NOMO-1 treated with dmso at 0.1 percent for 144 hours (cell line): ENCODE measurements around the gene SMTN.
"Not testable (repeated sequence)": the region's sequence is repeated elsewhere in the genome, so short reads cannot be mapped to it uniquely, and the experiment has no call there.

Source experiments
- DNase-seq: peaks from one replicate; lab custom pipeline; 2025; ENCODE audit not compliant: unreplicated experiment; lab: John Stamatoyannopoulos, UW

The SMTN gene

GRCh38 chr22:31089160-31090100 is 8.3 kb downstream of the SMTN start:
- peak; percentile 19 for DNase-seq

GRCh38 chr22:31090217-31091085 is 9.3 kb downstream of the SMTN start:
- DNase-seq, result no peak

GRCh38 chr22:31091106-31091975 is 10.2 kb downstream of the SMTN start:
- no peak for DNase-seq

DNA sequence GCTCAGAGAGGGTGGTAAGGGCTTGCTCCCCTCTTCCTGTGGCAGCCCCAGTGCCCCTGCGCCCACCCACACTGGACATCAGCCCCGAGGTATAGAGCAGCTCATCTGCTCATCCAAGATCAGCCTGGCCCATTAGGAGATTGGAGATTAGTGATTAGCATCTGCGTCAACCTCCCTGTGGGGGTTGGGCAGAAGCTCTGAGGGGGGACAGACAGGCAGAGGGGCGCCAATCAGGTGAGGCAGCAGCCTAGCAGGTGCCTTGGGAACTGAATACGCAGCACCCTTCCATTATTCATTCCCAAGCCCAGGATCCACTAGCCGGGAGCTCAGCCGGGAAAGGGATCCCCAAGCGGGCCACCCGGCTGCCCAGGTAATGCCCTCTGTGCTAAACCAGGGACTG is 11.0 kb downstream of the SMTN start:
- DNase-seq, result no peak

- no peak for DNase-seq
Measured at GRCh38 chr22:31093086-31093850, 12.2 kb downstream of the SMTN start.

DNA sequence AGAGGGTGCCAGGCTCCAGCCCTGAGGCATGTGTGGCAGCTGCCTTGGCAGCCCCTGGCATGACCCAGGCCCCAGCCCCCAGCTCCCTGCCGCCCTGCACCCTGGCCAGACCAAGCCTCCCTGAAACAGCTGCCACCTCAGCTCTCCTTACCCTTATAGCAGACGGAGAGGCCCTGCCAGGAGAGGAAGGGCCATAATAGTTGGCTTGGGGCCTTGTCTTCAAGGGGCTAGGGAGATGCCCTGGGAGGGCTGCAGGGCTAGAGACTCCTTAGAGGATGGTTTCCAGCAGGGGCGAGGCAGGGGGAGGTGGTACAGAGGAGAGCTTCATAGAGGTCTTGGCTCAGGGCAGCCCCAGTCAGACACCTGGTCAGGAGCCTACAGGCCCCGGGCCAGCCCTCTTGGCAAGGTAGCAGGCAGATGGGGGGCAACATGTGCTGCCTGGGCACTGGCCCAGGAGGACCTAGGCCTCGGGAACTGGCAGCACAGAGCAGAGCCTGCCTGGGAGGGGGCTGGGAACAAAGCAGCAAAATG is 13.0 kb downstream of the SMTN start:
- DNase-seq, result no peak

DNA sequence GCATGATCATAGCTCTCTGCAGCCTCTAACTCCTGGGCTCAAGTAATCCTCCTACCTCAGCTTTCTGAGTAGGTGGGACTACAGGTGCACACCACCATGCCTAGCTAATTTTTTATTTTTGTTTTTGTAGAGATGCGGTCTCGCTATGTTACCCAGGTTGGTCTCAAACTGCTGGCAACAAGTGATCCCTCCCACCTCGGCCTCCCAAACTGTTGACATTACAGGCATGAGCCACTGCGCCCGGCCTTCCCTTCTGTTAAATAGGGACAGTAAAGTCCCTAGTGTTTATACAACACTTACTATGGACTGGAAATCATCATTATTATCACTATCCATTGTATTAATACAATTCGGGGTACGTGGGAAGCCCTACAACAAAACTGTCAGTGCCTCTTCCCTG is 13.6 kb downstream of the SMTN start:
- DNase-seq, result no peak

GRCh38 chr22:31095637-31096249 is 14.6 kb downstream of the SMTN start:
- no peak for DNase-seq

DNA sequence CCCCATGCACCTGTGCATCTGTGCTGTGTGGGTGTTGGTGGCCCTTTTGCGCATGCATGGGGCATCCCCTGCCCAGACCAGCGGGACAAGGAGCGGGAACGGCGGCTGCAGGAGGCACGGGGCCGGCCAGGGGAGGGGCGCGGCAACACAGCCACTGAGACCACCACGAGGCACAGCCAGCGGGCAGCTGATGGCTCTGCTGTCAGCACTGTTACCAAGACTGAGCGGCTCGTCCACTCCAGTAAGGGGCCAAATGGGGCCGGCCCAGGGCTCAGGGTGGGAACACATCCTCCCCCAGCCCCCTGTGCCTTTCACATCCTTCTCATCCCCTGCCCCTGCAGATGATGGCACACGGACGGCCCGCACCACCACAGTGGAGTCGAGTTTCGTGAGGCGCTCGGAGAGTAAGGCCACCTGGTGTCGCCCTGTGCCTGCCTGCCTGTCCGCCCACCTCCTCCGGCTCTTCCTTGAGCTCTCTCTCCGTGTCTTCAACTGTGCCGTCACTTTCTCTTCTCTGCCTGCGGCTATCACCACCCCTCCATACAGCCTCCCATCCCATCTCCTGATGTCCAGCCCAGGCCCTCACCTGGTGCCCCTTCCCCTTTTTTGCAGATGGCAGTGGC is 15.7 kb downstream of the SMTN start:
- no peak for DNase-seq

GRCh38 chr22:31097539-31097938 is 16.4 kb downstream of the SMTN start:
- DNase-seq, result not testable (repeated sequence)

GRCh38 chr22:31097941-31098631 is 17.0 kb downstream of the SMTN start:
- DNase-seq, result no peak

DNA sequence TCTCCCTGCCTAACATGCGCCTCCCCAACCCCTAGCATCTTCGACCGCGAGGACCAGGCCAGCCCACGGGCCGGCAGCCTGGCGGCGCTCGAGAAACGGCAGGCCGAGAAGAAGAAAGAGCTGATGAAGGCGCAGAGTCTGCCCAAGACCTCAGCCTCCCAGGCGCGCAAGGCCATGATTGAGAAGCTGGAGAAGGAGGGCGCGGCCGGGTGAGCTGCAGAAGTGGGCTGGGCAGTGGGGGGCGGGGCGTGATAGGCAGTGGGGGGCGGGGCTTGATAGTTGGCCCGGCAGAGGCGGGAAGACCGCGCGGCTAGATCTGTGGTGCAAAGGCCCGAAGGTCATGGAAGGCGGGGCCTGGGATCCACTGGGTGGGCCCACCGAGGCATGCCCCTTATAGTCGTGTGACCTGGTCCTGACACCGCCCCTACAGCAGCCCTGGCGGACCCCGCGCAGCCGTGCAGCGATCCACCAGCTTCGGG is 17.6 kb downstream of the SMTN start:
- no peak for DNase-seq

GRCh38 chr22:31099386-31099785 is 18.3 kb downstream of the SMTN start:
- no peak for DNase-seq

DNA sequence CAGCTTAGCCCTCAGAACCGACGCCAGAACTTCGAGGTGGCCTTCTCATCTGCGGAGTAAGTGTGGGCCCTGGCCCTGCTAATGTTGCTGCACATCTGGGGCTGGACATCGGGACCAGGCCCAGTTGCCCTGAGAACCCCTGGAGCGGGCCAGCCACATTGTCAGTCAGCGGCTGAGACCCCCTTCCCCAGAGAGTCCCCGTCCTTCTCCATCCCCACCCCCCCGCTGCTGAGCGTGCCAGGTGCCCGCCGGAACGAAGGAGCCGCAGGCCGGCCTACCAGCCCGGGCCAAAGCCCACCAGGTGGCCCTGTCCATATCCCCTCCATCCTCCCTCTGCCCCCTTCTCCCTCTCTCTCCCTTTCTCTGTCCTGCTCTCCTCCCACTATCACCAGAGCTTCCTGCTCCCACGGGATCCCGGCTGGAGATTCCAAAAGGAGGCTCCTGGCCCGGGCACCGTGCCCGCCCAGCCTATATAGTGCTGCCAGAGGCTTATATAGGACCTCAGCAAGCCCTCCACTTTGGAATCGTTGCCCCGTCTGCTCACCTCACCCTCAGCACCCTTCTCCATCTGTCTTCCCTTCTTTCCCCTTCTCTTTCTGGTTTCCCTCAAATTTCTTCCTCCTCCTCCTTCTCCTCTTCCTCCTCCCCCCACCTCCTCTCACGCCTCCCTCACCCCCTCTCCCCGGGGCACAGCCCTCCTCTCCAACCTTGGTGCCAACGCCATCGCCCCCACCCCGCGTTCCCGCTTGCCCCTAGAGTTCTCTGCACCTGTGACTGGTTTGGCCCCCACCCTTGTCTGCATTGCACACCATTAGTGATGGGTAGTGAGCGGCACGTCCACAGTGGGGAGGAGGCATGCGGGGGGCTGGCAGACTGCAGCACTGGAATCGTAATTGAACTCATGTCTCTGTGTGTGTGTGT is 19.0 kb downstream of the SMTN start:
- no peak for DNase-seq

- no peak for DNase-seq
Measured at GRCh38 chr22:31100762-31101525, 19.8 kb downstream of the SMTN start.

GRCh38 chr22:31102441-31103081 is 21.4 kb downstream of the SMTN start:
- DNase-seq, result no peak
